ENCODE data around the gene PCDHA7.
"Not testable (repeated sequence)": the region's sequence is repeated elsewhere in the genome, so short reads cannot be mapped to it uniquely, and the experiment has no call there.

PCDHA7 gene, protein sequence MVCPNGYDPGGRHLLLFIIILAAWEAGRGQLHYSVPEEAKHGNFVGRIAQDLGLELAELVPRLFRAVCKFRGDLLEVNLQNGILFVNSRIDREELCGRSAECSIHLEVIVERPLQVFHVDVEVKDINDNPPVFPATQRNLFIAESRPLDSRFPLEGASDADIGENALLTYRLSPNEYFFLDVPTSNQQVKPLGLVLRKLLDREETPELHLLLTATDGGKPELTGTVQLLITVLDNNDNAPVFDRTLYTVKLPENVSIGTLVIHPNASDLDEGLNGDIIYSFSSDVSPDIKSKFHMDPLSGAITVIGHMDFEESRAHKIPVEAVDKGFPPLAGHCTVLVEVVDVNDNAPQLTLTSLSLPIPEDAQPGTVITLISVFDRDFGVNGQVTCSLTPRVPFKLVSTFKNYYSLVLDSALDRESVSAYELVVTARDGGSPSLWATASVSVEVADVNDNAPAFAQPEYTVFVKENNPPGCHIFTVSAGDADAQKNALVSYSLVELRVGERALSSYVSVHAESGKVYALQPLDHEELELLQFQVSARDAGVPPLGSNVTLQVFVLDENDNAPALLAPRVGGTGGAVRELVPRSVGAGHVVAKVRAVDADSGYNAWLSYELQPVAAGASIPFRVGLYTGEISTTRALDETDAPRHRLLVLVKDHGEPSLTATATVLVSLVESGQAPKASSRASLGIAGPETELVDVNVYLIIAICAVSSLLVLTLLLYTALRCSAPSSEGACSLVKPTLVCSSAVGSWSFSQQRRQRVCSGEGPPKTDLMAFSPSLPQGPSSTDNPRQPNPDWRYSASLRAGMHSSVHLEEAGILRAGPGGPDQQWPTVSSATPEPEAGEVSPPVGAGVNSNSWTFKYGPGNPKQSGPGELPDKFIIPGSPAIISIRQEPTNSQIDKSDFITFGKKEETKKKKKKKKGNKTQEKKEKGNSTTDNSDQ

DNA sequence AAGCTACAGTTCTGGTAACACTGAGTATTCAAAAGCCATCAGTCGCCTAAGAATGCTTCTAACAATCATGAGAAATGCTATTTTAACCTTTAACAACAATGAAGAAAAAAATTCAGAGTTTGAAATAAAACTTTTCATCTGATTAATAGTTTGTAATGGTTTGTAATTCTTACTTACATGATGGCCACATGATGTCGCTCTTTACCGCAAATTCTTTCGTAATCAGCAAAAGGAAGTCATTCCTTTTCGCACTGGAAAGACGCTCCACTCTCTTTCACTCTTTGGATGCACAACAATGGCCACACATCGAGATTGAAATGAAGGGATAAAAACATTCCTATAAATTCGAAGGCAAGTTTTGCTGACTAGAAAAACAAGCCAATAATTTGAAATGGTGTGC lies at the start of gene PCDHA7:
TSS of gene PCDHA7 (plus strand) at position 277 of the 400 bp plus-strand sequence. CDS start at position 392, 115 bp downstream.
- no peak for DNase-seq

DNA sequence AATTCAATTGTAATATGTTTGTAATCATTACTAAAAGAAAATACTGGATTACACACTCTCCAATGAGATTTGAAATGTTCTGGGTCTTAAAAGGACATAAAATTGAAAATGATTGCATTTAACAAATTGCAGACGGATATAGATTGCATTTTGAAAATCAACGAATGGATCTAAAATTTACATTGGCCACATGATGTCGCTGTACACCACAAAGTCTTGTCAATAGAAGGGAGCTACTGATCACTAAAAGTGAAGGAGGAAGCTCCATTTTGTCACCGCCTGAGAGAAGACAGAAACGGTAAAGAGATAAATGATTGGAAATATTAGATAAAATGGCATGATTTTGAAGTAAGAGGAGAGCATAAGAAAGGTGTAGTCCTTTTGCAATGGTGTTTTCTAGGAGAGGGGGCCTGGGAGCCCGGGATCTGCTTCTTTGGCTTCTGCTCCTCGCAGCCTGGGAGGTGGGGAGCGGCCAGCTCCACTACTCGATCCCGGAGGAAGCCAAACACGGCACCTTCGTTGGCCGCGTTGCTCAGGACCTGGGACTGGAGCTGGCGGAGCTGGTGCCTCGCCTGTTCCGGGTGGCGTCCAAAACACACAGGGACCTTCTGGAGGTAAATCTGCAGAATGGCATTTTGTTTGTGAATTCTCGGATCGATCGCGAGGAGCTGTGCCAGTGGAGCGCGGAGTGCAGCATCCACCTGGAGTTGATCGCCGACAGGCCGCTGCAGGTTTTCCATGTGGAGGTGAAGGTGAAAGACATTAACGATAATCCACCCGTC lies 48.0 kb upstream of the PCDHA7 start, which contains the start of gene PCDHA1:
TSS of gene PCDHA1 (plus strand) at position 236 of the 782 bp plus-strand sequence.
- DNase-seq, result peak in 1 of 2 experiments; percentile 35

DNA sequence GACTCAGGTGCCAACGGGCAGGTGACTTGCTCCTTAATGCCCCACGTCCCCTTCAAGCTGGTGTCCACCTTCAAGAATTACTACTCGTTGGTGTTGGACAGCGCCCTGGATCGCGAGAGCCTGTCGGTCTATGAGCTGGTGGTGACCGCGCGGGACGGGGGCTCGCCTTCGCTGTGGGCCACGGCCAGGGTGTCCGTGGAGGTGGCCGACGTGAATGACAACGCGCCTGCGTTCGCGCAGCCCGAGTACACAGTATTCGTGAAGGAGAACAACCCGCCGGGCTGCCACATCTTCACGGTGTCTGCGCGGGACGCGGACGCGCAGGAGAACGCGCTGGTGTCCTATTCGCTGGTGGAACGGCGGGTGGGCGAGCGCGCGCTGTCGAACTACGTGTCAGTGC lies 46.6 kb upstream of the PCDHA7 start:
- not testable (repeated sequence) for DNase-seq

DNA sequence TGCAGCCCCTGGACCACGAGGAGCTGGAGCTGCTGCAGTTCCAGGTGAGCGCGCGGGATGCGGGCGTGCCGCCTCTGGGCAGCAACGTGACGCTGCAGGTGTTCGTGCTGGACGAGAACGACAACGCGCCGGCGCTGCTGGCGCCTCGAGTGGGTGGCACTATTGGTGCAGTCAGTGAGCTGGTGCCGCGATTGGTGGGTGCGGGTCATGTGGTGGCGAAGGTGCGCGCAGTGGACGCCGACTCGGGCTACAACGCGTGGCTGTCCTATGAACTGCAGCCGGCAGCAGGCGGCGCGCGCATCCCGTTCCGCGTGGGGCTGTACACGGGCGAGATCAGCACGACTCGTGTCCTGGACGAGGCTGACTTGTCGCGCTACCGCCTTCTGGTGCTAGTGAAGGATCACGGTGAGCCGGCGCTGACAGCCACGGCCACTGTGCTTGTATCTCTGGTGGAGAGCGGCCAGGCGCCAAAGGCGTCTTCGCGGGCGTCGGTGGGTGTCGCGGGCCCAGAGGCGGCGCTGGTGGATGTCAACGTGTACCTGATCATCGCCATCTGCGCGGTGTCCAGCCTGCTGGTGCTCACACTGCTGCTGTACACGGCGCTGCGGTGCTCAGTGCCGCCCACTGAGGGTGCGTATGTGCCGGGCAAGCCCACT lies 46.1 kb upstream of the PCDHA7 start:
- DNase-seq, result not testable (repeated sequence)

DNA sequence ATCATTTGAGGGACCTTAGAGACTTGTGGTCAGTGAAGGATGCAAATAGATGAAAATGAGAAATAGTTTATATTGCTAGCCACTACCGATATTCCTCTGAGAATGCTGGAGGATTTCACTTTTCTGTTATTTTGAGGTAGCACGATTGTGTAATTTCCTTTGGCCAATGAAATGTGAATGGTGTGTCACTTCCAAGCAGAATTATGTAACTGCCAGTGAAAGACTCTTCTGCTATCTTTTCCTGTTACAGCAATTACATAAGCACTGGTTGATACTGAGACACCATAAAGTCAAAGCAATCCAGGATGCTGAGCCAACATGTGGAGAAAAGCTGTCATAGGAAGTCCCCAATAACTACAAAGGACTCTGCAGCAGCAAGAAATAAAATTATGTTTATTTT lies 43.0 kb upstream of the PCDHA7 start:
- peak; percentile 77 to 83 for DNase-seq

DNA sequence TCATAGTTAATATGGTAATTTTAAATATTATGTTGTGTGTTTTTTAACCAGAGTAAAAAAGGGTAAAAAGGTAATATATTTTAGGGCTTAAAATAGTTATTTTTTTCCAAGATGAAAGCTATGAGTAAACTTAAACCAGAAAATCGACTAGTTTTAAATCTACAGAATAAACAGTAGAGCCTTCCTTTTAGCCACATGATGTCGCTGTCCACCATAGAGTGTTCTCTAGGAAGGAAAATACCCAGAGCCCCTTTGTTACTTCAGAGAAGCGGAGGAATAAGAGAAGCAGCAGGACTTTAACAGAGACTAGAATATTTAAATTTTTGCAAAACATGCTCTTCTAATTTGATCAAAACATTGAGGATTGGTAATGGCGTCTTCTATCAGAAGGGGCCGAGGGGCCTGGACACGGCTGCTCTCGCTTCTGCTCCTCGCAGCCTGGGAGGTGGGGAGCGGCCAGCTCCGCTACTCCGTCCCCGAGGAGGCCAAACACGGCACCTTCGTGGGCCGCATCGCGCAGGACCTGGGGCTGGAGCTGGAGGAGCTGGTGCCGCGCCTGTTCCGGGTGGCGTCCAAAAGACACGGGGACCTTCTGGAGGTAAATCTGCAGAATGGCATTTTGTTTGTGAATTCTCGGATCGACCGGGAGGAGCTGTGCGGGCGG lies 39.3 kb upstream of the PCDHA7 start, which contains the start of gene PCDHA2:
TSS of gene PCDHA2 (plus strand) at position 258 of the 664 bp plus-strand sequence.
- DNase-seq, result no peak

DNA sequence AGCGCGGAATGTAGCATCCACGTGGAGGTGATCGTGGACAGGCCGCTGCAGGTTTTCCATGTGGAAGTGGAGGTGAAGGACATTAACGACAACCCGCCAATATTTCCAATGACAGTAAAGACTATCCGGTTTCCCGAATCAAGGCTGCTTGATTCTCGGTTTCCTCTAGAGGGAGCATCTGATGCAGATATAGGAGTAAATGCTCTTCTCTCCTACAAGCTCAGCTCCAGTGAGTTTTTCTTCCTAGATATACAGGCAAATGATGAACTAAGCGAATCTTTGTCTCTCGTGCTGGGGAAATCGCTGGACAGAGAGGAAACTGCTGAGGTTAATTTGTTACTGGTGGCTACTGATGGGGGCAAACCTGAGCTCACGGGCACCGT lies 38.8 kb upstream of the PCDHA7 start:
- no peak for DNase-seq

DNA sequence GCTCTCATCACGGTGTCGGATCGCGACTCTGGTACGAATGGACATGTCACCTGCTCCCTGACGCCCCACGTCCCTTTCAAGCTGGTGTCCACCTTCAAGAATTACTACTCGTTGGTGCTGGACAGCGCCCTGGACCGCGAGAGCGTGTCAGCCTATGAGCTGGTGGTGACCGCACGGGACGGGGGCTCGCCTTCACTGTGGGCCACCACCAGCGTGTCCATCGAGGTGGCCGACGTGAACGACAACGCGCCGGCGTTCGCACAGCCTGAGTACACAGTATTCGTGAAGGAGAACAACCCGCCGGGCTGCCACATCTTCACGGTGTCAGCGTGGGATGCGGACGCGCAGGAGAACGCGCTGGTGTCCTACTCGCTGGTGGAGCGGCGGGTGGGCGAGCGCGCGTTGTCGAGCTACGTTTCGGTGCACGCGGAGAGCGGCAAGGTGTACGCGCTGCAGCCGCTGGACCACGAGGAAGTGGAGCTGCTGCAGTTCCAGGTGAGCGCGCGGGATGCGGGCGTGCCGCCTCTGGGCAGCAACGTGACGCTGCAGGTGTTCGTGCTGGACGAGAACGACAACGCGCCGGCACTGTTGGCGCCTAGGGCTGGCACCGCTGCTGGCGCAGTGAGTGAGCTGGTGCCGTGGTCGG lies 37.9 kb upstream of the PCDHA7 start:
- not testable (repeated sequence) for DNase-seq

DNA sequence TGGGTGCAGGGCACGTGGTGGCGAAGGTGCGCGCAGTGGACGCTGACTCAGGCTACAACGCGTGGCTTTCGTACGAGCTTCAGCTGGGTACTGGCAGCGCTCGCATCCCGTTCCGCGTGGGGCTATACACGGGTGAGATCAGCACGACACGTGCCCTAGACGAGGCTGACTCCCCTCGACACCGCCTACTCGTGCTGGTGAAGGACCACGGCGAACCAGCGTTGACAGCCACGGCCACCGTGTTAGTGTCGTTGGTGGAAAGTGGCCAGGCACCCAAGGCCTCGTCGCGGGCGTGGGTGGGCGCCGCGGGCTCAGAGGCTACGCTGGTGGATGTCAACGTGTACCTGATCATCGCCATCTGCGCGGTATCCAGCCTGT lies 37.4 kb upstream of the PCDHA7 start:
- no peak for DNase-seq

DNA sequence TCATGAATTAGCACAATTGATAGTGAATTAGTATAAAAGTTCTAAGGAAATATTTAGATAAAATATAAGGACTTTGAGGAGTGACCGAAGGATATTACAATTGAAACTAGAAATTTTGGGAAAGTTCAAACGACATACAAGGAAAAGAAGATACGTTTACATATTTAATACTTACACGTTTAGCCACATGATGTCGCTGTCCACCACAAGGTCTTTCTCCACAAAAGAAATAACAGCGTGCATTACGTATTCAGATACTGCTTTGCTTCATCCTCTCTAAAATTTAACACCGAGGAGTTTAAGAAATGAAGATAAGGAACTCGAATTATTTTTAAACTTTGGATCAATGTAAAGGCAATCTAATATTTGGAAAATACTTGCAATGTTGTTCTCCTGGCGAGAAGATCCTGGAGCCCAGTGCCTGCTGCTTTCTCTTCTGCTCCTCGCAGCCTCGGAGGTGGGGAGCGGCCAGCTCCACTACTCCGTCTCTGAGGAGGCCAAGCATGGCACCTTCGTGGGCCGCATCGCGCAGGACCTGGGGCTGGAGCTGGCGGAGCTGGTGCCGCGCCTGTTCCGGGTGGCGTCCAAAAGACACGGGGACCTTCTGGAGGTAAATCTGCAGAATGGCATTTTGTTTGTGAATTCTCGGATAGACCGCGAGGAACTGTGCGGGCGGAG lies 33.1 kb upstream of the PCDHA7 start, which contains the start of gene PCDHA3:
TSS of gene PCDHA3 (plus strand) at position 242 of the 678 bp plus-strand sequence.
- DNase-seq, result no peak

DNA sequence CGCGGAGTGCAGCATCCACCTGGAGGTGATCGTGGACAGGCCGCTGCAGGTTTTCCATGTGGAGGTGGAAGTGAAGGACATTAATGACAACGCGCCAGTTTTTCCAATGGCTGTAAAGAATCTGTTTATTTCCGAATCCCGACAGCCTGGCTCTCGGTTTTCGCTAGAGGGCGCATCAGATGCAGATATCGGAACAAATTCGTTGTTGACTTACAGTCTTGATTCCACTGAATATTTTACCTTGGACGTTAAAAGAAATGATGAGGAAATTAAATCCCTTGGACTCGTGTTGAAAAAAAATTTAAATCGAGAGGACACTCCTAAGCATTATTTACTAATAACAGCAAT lies 32.6 kb upstream of the PCDHA7 start:
- no peak for DNase-seq

DNA sequence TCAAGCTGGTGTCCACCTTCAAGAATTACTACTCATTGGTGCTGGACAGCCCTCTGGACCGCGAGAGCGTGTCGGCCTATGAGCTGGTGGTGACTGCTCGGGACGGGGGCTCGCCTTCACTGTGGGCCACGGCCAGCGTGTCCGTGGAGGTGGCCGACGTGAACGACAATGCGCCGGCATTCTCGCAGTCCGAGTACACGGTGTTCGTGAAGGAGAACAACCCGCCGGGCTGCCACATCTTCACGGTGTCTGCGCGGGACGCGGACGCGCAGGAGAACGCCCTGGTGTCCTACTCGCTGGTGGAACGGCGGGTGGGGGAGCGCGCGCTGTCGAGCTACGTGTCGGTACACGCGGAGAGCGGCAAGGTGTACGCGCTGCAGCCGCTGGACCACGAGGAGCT lies 31.7 kb upstream of the PCDHA7 start:
- DNase-seq, result not testable (repeated sequence)

DNA sequence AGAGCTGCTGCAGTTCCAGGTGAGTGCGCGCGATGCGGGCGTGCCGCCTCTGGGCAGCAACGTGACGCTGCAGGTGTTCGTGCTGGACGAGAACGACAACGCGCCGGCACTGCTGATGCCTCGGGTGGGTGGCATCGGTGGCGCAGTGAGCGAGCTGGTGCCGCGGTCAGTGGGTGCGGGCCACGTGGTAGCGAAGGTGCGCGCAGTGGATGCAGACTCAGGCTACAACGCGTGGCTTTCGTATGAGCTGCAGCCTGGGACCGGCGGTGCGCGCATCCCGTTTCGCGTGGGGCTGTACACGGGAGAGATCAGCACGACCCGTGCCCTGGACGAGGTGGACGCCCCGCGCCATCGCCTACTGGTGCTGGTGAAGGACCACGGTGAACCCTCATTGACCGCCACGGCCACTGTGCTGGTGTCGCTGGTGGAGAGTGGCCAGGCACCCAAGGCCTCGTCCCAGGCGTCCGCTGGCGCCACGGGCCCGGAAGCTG lies 31.2 kb upstream of the PCDHA7 start:
- DNase-seq, result no peak

DNA sequence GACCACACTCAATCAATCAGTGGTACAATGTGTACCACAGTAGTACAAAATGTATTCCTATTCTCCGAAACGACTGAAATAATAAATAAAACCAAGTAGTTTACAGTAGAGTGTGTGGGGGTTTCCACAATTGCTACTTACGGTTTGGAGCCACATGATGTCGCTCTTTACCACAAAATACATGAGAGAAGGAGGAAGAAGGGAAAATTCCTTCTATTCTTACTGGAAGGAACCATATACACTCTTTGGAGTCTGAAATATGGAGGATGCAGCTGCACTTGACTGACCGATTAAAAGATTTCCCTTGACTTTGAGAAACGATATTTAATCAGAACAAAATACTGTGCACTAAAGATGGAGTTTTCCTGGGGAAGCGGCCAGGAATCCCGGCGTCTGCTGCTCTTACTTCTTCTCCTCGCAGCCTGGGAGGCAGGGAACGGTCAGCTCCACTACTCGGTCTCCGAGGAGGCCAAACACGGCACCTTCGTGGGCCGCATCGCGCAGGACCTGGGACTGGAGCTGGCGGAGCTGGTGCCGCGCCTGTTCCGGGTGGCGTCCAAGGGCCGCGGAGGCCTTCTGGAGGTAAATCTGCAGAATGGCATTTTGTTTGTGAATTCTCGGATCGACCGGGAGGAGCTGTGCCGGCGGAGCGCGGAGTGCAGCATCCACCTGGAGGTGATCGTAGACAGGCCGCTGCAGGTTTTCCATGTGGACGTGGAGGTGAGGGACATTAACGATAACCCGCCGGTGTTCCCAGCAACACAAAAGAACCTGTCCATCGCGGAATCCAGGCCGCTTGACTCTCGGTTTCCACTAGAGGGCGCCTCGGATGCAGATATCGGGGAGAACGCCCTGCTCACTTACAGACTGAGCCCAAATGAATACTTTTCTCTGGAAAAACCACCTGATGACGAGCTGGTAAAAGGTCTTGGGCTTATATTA lies 27.0 kb upstream of the PCDHA7 start, which contains the start of gene PCDHA4:
TSS of gene PCDHA4 (plus strand) at position 235 of the 942 bp plus-strand sequence.
- no peak for DNase-seq

DNA sequence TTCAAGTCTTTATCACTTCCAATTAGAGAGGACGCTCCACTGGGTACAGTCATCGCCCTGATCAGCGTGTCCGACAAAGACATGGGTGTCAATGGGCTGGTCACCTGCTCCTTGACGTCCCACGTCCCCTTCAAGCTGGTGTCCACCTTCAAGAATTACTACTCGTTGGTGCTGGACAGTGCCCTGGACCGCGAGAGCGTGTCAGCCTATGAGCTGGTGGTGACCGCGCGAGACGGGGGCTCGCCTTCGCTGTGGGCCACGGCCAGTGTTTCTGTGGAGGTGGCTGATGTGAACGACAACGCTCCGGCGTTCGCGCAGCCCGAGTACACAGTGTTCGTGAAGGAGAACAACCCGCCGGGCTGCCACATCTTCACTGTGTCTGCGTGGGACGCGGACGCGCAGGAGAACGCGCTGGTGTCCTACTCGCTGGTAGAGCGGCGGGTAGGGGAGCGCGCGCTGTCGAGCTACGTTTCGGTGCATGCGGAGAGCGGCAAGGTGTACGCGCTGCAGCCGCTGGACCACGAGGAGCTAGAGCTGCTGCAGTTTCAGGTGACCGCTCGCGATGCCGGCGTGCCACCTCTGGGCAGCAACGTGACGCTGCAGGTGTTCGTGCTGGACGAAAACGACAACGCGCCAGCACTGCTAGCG lies 25.7 kb upstream of the PCDHA7 start:
- DNase-seq, result not testable (repeated sequence)

DNA sequence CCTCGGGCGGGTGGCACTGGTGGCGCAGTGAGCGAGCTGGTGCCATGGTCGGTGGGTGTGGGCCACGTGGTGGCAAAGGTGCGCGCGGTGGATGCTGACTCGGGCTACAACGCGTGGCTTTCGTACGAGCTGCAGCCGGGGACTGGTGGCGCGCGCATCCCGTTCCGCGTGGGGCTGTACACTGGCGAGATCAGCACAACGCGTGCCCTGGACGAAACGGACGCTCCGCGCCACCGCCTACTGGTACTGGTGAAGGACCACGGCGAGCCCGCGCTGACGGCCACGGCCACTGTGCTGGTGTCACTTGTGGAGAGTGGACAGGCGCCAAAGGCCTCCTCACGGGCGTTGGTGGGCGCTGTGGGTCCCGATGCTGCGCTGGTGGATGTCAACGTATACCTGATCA lies 25.2 kb upstream of the PCDHA7 start:
- no peak for DNase-seq

DNA sequence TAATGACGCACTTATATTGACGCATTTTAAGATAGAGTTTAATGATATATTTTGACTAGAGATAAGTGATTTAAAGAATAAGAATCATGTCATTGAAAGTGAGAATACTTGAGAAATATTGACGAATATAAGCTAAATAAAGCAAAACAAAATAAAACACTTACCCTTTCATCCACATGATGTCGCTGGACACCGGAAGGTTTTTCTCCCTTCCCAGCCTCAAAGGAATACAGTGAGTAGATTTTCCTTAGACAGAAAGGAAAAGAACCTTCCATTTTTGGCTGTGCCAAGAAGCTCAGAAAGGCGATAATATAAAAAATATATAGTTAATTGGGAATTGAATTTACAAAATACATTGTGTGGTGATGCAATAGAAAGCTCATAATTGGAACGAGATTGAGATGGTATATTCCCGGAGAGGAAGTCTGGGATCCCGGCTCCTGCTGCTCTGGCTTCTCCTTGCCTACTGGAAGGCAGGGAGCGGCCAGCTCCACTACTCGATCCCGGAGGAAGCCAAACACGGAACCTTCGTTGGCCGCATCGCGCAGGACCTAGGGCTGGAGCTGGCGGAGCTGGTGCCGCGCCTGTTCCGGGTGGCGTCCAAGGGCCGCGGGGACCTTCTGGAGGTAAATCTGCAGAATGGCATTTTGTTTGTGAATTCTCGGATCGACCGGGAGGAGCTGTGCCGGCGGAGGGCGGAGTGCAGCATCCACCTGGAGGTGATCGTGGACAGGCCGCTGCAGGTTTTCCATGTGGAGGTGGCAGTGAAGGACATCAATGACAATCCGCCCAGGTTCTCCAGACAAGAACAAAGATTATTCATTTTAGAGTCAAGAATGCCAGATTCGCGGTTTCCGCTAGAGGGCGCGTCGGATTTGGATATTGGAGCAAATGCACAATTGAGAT lies 12.4 kb upstream of the PCDHA7 start, which contains the start of gene PCDHA5:
TSS of gene PCDHA5 (plus strand) at position 239 of the 906 bp plus-strand sequence.
- DNase-seq, result no peak
